Measurements from ENCODE around the gene TOR1A.
A peak's percentile ranks its signal among the peaks of the same experiment; 100 is the strongest.
"Not testable (repeated sequence)": the region's sequence is repeated elsewhere in the genome, so short reads cannot be mapped to it uniquely, and the experiment has no call there.

The TOR1A gene

DNA sequence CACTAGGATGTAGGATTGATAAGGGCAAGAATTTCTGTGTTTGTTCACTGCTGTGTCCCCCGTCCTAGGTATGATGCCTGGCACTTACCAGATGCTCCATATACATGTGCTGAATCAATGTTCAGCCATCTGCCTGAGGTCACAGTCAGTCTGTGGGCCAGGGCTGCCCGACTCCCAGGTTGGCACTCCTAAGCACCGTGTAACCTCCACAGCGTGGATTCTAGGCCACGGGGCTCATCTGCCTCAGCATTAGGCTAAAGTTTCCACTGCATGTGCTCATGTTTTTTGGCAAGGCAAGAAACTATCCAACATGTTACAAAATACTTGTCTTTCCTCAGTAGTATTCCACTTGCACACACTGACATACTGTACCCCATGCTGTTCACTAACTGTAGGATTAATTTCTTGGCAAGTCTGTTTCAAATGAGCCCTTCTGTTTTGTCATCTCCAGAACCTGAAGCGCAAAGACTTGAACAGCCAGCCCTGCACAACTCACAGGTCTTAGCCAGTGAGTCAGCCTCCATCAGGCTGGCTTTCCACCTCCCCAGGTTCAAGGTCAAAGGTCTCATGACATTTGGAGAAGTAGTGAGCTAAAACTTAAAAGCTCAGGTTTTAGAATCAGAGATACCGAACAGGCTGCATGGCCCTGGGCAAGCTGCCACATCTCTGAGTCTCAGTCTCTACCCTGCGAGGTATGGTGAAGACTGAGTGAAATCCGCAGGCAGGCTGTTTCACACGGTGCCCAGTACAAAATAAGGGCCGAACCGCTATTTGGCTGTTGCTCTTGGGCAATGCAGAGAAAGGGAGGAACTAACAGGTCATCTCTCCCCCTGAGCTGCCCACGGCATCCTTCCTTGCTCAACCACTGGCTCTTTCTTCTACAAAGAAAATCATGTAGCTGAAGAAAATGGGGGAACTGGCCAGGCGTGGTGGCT, 7.2 kb downstream of the TOR1A start:
- DNase-seq (ENCODE audit: low spot score) = no peak

DNA sequence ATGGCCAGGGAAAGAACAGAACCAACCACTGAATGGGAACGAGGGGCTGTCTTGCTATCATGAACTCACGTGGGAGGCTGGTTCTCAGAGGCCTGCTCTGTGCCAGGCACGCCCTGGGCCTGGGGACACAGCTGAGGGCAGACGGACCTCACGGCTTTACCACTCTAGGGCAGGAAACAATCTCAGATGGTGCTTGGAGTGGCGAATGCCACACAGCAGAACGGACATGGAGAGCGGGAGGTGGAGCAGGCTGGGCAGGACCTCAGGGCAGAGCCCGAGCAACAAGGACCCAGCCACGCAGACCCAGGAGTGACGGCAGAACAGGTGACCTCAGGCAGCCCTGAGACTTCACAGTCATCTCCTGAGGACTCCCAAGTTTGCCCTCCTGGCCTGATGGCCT, 8.7 kb downstream of the TOR1A start:
- no peak for DNase-seq (ENCODE audit: low spot score)

DNA sequence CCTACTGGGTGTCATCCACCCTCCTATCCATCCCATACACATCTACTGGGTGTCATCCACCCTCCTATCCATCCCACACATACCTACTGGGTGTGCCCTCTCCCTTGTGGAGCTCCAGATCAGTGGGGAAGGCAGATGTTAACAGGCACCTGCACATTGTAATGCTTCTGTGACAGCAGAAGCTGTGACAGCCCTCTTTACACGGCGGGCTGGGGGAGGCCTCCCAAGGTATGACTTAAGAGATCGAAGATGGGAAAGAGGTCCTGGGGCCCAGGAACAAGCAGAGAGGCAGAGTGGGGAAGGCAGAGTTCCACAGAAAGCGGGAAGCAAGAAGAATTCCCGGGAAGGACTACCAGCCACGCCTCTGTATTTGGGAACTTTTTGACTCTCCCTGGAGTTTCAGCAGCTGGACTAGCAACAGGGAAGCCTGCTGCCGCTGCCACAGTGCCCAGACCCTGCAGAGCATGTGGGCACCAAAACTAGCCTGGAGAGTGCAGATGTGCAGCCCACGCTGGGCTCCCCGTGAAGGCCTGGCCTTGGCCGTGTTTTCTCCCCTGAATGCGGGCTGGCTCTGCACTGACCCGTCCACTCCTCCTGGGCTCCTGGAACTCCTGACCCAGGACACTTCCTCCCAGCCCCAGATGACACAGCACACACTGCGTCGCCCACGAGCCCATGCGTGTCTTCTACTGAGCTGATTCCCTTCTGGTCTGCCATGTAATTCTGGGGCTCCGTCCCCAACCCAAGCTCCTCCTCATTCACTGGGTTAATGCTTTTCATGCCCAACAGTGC, 9.3 kb downstream of the TOR1A start:
- no peak for DNase-seq (ENCODE audit: low spot score)

DNA sequence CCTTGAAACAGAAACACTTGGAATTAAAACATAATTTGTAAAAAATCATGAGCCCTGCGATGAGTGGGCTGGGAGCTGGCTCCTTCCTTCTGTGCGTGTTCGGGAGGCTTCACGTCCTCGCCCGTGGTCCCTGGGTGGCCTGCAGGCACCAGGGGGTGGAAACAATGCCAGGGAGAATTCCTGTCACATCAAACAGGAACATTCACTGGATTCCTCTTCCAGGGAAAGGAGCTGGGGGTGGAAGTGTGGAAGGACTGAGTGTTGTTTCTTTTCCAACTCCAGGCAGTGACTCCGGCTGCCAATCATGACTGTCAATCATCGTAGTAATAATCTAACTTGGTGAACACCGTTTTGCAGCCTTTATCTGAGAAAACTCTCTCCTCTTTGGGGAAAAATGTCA, 10.3 kb downstream of the TOR1A start:
- DNase-seq (ENCODE audit: low spot score) = no peak

DNA sequence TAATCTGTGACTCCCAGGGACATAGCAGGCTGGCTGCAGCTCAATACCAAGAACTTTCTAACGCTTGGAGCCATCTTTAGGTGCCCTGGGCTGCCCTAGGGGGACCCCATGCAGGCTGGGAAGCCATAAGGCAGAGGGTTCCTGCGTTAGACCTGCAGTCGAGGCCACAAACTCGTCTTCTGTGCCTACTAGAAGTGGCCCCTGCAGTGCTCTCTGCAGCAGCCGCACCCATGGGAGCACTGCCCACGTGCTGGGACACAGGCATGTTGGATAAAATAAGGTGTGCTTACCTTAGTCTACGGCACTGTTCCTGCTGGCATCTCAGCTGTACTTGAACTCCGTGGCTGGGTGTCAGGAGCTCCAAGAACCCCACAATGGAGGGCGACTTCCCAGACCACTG, 11.6 kb downstream of the TOR1A start:
- DNase-seq (ENCODE audit: low spot score) = no peak

DNA sequence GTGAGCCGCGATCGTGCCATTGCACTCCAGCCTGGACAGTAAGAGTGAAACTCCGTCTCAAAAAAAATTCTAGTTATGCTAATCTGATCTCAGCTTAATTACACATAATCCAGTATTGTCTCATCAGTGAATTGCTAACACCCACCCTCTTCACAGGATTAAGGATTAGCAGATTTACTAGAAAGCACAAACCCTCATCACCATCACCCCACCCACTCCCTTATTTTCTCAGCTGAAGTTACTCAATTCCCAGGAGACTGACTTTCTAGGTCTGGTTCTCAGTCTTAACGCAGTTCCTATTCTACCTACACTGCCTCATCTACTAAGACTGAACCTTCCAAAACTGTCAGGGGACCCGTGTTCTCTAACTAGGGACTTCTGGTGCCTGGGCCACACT, 12.0 kb downstream of the TOR1A start:
- DNase-seq (ENCODE audit: low spot score) = no peak

DNA sequence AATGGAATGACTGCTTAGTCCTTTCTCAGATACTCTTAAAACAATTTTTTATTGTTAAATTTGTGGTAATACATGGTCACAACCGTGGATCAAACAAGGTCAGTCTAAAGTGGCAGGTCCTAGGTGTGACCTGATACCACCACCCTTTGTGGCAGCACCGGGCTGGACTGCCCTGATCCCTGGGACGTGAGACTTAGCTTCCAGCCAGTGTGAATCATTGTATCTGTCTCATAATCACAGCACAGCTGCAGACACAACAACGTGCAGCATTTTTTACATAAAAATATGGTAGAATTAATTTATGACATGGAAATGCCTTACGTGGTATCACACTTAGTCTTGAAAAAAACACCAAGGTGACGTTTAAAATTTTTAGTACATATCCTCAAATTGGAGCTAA, 13.1 kb downstream of the TOR1A start:
- no peak for DNase-seq (ENCODE audit: low spot score)

DNA sequence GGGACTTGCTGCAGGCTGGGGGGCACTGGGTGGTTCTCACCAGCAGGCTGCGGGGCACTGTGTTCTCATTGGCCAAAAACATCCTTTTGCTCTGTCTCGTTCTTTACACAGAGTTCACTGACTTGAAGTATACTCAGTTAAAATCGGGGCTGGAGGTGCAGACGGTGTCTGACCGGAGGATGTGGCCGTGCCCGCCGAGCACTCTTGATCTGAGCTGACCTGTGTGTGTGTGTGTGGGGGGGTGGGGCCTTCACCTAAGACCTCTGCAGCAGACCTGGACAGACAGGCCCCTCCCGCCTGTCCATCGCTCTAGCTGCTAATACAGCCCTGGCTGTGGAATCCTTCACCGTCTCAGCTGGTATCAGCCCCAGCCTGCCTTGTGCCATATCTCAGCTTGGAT, 13.8 kb downstream of the TOR1A start:
- DNase-seq (ENCODE audit: low spot score) = no peak

DNA sequence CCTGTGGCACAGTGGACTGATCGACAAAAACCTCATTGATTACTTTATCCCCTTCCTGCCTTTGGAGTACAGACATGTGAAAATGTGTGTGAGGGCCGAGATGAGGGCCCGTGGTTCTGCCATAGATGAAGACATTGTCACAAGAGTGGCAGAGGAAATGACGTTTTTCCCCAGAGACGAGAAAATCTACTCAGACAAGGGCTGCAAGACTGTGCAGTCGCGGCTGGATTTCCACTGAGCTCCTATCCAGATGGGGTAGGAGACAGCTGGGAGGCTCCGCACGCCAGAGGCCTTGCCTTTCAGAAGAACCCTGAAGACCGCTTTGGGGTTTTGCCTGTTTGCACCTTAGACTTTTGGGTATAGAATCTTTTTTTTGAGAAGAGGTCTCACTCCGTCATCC, 14.6 kb downstream of the TOR1A start:
- DNase-seq (ENCODE audit: low spot score) = no peak

DNA sequence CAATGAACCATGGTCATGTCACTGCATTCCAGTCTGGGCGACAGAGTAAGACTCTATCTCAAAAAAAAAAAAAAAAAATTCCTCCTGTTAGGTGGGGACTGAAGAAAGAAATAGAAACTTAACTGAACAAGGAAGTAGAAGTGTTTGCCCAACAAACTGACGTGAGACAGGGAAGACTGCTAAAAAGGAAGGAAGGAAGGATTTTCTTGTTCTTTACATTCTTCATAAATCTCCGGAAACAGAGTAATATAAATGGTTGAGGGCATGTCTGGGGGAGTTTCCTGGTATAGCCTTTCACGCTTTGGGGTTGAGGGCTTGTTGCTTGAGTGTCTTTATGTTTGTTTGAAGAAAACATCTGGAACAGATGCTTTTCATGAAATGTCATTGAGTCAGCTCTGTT, 17.9 kb downstream of the TOR1A start:
- no peak for DNase-seq (ENCODE audit: low spot score)

DNA sequence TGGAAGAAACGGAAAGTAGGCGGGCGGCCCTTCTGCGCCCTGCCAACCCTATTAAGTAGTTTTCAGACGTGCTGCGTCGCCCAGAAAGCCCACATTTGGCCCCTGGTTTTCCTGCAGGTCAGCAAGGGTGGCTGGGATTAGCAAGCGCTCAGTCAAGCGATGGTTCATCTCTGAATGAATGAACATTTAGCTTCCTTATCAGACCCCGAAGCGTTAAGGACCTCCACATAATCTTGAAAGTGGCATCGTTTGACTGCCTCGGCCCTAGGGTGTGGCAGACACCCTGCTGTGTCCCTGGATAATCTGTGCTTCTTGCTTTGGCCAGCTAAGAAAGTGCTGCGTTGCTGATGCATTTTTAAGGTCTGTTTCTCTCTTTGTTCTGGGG, 20.3 kb downstream of the TOR1A start:
- no peak for DNase-seq (ENCODE audit: low spot score)

DNA sequence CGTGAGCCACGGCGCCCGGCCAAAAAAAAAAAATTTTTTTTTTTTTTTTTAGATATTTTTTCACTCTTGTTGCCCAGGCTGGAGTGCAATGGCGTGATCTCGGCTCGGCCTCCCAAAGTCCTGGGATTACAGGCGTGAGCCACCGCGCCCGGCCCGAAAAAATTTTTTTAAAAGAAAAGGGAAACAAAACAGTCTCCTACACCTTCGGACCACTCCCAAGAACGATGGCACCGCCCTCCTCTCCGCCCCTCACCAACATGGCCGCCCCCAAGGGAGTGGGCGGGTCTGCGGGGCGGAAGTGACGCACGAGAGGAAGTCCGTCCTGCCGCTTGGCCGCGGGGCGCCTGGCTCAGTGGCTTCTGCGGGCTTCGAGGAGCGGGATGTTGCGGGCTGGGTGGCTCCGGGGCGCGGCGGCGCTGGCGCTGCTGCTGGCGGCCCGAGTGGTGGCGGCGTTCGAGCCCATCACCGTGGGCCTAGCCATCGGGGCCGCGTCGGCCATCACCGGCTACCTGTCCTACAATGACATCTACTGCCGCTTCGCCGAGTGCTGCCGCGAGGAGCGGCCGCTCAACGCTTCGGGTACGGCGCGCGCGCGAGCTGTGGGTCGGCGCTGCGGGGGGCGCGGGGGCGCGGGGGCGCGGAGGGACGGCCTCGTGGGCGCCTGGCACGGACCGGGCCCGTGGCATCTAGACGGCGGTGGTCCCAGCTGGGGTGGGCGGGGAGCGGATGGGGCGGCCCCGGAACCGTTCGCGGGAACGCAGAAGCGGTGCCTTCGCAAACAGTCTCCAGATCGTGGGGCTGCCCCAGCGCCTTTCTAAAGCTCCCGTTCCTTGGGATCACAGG, 20.9 kb downstream of the TOR1A start, which contains the start of gene TOR1B:
TSS of gene TOR1B (plus strand) at position 352 of the 843 bp plus-strand sequence. CDS start at position 381, 29 bp downstream.
- DNase-seq (ENCODE audit: low spot score) = peak; percentile 93

DNA sequence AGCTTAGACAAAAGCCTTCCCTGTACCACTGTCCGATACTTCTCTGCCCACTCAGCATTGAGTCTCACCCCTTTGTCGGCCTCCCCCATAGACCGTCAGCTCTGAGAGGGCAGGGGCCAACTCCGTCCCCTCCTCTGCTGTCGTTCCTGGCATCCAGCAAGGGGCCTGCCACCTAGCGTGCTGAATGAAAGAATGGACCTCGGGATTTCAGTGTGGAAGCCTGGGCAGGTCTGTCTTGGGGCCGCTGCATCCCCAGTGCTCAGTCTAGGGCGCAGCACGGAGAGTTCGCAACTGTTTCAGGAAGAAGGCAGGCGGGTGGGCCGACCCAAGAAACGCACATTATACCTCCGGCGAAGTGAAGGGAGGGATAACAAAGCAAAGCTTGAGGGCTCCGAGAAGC, 22.4 kb downstream of the TOR1A start:
- no peak for DNase-seq (ENCODE audit: low spot score)

DNA sequence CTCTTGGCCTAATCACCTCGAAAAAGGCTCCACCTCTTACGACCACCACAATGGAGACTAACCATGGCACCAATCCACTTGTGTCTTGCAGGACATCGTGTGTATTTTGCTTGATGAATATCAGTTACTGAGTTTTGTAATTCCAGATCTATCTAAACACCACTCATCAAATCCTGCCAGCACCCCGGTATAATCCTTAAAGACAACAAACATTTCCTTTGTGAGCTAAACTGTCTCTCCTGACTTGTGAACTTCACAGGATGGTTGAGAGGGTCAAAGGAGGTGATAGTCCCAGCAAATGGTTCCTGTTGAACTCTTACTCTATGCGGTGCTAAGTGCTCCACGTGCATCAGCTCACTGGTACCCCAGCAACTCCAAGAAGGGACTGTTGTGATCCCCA, 25.0 kb downstream of the TOR1A start:
- no peak for DNase-seq (ENCODE audit: low spot score)

DNA sequence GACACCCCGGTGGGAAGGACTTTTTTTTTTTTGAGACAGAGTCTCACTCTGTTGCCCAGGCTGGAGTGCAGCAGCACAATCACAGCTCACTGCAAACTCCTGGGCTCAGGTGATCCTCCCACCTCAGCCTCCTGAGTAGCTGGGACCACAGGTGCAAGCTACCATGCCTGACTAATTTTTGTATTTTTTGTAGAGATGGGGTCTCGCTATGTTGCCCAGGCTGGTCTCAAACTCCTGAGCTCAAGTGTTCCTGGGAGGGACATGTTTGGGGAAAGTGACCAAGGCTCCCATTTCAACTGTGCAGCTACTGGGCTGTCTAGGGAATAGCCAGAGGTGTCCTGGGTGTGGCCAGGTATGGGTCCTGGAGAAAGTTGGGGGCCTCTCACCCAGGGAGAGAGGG, 27.9 kb downstream of the TOR1A start:
- DNase-seq (ENCODE audit: low spot score) = not testable (repeated sequence)

DNA sequence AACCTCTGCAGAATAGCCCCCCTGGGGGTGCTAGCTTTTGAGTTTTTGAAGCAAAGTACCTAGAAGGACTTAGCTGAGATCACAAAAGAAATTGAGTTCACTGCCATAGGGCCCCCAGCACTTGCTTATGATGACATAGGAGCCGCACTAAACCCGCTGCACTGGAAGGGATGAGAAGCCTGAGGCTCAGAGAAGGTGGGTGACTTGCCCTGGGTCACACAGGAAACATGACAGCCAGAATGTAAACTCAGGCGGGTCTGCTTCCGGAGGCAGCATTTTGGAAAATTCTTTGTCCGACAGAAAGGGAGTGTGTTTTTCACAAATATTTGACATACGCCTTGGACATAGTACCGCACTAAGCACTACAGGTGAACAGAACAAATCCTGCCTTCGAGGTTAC, 29.4 kb downstream of the TOR1A start:
- no peak for DNase-seq (ENCODE audit: low spot score)

DNA sequence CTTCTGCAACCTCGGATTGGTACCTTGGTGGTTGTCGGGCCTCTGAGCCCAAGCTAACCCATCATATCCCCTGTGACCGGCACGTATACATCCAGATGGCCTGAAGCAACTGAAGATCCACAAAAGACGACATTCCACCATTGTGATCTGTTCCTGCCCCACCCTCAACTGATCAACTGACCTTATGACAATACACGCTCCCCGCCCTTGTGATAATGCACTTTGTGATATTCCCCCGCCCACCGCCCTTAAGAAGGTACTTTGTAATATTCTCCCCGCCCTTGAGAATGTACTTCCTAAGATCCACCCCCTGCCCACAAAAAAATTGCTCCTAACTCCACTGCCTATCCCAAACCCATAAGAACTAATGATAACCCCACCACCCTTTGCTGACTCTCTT, 37.5 kb downstream of the TOR1A start:
- DNase-seq (ENCODE audit: low spot score) = no peak

DNA sequence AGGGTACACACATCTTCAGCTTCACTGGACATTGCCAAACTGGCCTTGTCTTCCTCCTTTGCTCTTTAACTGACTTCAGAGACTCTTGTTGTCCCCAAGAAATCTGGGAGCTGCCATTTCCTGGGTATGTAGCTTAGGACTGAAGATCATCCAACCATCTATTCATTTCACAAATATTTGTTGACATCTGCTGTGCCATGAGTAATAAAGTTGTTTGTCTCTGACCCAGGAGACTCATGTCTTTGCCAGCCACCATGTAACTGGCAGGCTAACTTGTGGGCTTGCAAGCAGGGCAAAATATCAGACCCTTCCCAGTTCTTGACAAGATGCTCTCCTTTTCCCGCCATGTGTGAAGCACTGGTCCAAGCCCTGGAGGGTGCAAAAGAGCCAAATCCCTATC, 38.1 kb downstream of the TOR1A start:
- DNase-seq (ENCODE audit: low spot score) = no peak

DNA sequence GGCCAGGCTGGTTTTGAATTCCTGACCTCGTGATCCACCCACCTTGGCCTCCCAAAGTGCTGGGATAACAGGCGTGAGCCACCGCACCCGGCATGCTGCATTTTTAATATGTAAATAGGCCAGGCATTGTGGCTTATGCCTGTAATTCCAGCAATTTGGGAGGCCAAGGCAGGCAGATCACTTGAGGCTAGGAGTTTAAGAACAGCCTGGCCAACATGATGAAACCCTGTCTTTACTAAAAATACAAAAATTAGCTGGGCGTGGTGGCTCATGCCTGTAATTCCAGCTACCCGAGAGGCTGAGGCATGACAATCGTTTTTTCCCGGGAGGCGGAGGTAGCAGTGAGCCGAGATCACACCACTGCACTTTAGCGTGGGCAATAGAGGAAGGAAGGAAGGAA, 39.0 kb downstream of the TOR1A start:
- DNase-seq (ENCODE audit: low spot score) = not testable (repeated sequence)

DNA sequence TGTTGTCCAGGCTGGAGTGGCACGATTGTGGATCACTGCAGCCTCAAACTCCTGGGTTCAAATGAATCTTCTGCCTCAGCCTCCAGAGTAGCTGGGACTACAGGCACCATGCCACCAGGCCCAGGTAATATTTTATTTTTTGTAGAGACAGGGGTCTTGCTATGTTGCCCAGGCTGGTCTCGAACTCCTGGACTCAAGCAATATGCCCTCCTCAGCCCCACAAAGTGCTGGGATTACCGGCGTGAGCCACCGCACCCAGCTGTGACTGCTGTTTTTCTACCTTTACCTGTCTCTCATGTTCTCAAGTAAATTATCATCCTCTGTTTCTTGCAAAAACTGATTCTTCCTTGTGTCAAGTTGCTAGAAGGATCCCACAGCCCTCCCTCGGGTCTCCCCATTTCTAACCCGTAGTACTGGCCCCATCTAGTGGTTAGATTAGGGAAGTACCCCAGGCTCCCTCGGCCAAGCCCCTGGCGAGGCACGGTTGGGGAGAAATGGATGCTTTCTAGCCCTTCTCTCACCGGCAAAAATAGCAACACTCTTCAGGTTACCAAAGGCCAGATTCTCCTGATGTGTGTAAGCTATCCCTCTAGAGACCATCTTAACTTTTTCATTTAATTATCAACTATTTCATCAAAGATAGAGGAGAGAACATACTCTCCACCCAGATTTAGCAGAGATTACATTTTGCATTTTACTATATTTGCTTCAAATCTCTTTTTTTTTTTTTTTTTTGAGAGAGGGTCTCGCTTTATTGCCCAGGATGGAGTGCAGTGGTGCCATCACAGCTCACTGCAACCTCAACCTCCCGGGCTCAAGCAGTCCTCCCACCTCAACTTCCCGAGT, 40.2 kb downstream of the TOR1A start:
- peak; percentile 83 for DNase-seq (ENCODE audit: low spot score)

DNA sequence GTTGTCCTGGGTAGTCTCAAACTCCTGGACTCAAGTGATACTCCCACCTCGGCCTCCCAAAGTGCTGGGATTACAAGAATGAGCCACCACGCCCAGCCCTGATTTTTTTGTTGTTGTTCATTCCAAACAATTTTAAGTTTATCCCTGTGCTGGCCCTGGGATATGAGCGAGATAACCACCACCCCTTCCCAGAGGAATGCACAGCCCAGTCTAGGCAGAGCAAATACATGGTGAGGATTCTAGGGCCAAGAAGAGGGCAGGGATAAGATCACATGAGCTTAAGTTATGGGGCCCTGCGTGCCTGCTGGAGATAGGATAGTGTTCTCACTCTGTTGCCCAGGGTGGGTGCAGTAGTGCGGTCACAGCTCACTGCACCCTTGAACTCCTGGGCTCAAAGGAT, 42.0 kb downstream of the TOR1A start:
- no peak for DNase-seq (ENCODE audit: low spot score)
